ENCODE data around the gene DNASE1L1. TPM values are rescaled to one million over a fixed set of nuclear protein-coding genes. Genes with fewer than 3 reads are reported as not detected.

Gene DNASE1L1
- total and polyA plus RNA-seq, 4 donors, result 9.3 to 22.1 (median 16.7) TPM

DNA sequence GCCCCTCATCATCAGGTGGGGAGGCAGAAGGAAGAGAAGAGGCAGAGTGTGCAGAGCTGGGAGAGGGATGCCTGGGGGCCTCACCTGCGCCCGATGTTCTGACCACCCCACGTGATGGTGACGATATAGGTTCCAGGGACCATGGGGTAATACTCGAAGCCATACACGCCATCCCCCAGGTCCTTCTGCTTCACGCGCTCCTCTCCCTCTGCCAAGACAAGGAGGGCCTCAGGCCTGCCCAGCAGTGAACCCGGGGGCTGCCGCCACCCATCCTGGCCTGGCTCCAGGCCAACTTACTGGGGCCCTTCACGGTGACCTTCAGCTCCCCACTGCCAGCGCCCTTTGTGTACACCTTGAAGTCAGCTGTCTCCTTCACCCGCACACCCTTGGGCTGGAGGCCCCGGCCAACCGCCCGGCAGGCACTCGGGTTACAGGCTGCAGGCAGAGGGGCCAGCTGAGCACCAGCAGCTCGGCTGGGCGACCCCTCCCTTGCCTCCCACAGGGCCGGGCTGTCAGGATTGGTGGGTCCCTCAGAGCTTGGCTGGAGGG, 43.9 kb downstream of the DNASE1L1 start:
- H3K36me3 ChIP-seq (ENCODE audit: control insufficient read depth in 4 of 4, insufficient read depth in 3 of 4, low read depth in 1 of 4, low read length in 3 of 4), result peaks cover 0 to 2% (median 0%) of the 10 kb centered on the region in 4 donors
- no peak for DNase-seq (ENCODE audit: low spot score)
- H3K27ac ChIP-seq (ENCODE audit: low read depth in 1 of 2, low read length in 2 of 2), result no peak overlapping the region
- TF ChIP-seq RXRA (IDR thresholded peaks at IDR 0.05) (no peak), HNF4G (IDR thresholded peaks at IDR 0.05) (no peak), SP1 (IDR thresholded peaks at IDR 0.05) (no peak), YY1 (IDR thresholded peaks at IDR 0.05) (no peak), FOXA1 (IDR thresholded peaks at IDR 0.05) (no peak), RAD21 (IDR thresholded peaks at IDR 0.05) (no peak), FOXA2 (IDR thresholded peaks at IDR 0.05) (no peak), GABPA (IDR thresholded peaks at IDR 0.05 in 1 of 2, conservative IDR thresholded peaks at IDR 0.05 in 1 of 2) (no peak), HNF4A (conservative IDR thresholded peaks at IDR 0.05) (no peak), NR2F2 (IDR thresholded peaks at IDR 0.05) (no peak), TAF1 (conservative IDR thresholded peaks at IDR 0.05) (no peak), EGR1 (IDR thresholded peaks at IDR 0.05; ENCODE audit: low read depth in 2 of 2) (no peak), JUND (IDR thresholded peaks at IDR 0.05) (no peak)
- TF ChIP-seq, protein P1, sequence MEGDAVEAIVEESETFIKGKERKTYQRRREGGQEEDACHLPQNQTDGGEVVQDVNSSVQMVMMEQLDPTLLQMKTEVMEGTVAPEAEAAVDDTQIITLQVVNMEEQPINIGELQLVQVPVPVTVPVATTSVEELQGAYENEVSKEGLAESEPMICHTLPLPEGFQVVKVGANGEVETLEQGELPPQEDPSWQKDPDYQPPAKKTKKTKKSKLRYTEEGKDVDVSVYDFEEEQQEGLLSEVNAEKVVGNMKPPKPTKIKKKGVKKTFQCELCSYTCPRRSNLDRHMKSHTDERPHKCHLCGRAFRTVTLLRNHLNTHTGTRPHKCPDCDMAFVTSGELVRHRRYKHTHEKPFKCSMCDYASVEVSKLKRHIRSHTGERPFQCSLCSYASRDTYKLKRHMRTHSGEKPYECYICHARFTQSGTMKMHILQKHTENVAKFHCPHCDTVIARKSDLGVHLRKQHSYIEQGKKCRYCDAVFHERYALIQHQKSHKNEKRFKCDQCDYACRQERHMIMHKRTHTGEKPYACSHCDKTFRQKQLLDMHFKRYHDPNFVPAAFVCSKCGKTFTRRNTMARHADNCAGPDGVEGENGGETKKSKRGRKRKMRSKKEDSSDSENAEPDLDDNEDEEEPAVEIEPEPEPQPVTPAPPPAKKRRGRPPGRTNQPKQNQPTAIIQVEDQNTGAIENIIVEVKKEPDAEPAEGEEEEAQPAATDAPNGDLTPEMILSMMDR (IDR thresholded peaks at IDR 0.05; ENCODE audit: low read depth, low read length, missing input control), result no peak
- TF ChIP-seq, protein P2, sequence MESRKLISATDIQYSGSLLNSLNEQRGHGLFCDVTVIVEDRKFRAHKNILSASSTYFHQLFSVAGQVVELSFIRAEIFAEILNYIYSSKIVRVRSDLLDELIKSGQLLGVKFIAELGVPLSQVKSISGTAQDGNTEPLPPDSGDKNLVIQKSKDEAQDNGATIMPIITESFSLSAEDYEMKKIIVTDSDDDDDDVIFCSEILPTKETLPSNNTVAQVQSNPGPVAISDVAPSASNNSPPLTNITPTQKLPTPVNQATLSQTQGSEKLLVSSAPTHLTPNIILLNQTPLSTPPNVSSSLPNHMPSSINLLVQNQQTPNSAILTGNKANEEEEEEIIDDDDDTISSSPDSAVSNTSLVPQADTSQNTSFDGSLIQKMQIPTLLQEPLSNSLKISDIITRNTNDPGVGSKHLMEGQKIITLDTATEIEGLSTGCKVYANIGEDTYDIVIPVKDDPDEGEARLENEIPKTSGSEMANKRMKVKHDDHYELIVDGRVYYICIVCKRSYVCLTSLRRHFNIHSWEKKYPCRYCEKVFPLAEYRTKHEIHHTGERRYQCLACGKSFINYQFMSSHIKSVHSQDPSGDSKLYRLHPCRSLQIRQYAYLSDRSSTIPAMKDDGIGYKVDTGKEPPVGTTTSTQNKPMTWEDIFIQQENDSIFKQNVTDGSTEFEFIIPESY (IDR thresholded peaks at IDR 0.05), result no peak
- TF ChIP-seq, protein P3, sequence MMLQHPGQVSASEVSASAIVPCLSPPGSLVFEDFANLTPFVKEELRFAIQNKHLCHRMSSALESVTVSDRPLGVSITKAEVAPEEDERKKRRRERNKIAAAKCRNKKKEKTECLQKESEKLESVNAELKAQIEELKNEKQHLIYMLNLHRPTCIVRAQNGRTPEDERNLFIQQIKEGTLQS (IDR thresholded peaks at IDR 0.05), result no peak
- TF ChIP-seq, protein P4, sequence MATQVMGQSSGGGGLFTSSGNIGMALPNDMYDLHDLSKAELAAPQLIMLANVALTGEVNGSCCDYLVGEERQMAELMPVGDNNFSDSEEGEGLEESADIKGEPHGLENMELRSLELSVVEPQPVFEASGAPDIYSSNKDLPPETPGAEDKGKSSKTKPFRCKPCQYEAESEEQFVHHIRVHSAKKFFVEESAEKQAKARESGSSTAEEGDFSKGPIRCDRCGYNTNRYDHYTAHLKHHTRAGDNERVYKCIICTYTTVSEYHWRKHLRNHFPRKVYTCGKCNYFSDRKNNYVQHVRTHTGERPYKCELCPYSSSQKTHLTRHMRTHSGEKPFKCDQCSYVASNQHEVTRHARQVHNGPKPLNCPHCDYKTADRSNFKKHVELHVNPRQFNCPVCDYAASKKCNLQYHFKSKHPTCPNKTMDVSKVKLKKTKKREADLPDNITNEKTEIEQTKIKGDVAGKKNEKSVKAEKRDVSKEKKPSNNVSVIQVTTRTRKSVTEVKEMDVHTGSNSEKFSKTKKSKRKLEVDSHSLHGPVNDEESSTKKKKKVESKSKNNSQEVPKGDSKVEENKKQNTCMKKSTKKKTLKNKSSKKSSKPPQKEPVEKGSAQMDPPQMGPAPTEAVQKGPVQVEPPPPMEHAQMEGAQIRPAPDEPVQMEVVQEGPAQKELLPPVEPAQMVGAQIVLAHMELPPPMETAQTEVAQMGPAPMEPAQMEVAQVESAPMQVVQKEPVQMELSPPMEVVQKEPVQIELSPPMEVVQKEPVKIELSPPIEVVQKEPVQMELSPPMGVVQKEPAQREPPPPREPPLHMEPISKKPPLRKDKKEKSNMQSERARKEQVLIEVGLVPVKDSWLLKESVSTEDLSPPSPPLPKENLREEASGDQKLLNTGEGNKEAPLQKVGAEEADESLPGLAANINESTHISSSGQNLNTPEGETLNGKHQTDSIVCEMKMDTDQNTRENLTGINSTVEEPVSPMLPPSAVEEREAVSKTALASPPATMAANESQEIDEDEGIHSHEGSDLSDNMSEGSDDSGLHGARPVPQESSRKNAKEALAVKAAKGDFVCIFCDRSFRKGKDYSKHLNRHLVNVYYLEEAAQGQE (IDR thresholded peaks at IDR 0.05), result no peak
- TF ChIP-seq, protein P5, sequence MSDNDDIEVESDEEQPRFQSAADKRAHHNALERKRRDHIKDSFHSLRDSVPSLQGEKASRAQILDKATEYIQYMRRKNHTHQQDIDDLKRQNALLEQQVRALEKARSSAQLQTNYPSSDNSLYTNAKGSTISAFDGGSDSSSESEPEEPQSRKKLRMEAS (IDR thresholded peaks at IDR 0.05), result no peak
- H3K4me1 ChIP-seq (ENCODE audit: control insufficient read depth in 4 of 4, insufficient read depth in 4 of 4, low read length in 3 of 4), result peaks cover 5 to 16% (median 6%) of the 10 kb centered on the region in 4 donors
- 88% methylated on average over 20 of the region's 20 CpGs for WGBS
- H3K4me3 ChIP-seq (ENCODE audit: low read depth in 1 of 3, low read length in 3 of 3), result no peak overlapping the region
- no peaks in the 10 kb centered on the region for H3K27me3 ChIP-seq (ENCODE audit: control insufficient read depth in 4 of 4, insufficient read depth in 4 of 4, low read length in 3 of 4)
- no peak overlapping the region for H3K9ac ChIP-seq (ENCODE audit: low read depth in 1 of 2, low read length in 2 of 2)
- H3K9me3 ChIP-seq (ENCODE audit: control insufficient read depth in 4 of 4, low read length in 3 of 4), result no peaks in the 10 kb centered on the region
